Chondrocyte (in vitro differentiated cells): ENCODE measurements around the gene CEP164. TPM values are rescaled to one million over a fixed set of nuclear protein-coding genes. Genes with fewer than 3 reads are reported as not detected.

Experiments used
- DNase-seq: peaks from one replicate; pipeline ENCODE4 v3.0.0; 2021; ENCODE audit warnings: mixed read lengths, low spot score
- H3K27ac Mint-ChIP-seq: one replicate; pipeline ENCODE4 v1.8.0; 2021; ENCODE audit warnings: mild to moderate bottlenecking, moderate library complexity, mixed read lengths; ENCODE audit not compliant: unreplicated experiment
- H3K27me3 Mint-ChIP-seq: 2 replicates; pipeline ENCODE4 v1.8.0; 2021; ENCODE audit warnings: low read depth, mixed read lengths
- H3K36me3 Mint-ChIP-seq: 2 replicates; pipeline ENCODE4 v1.8.0; 2021; ENCODE audit warnings: low read depth, mixed read lengths
- H3K4me1 Mint-ChIP-seq: 2 replicates; pipeline ENCODE4 v1.8.0; 2021; ENCODE audit warnings: low read depth, mild to moderate bottlenecking, mixed read lengths
- H3K4me3 Mint-ChIP-seq: one replicate; pipeline ENCODE4 v1.8.0; 2021; ENCODE audit warnings: mild to moderate bottlenecking, moderate library complexity, mixed read lengths; ENCODE audit not compliant: unreplicated experiment
- H3K9me3 Mint-ChIP-seq: 2 replicates; pipeline ENCODE4 v1.8.0; 2021; ENCODE audit warnings: low read depth, mixed read lengths
- total RNA-seq: library from RNA; stranded (reverse); gene quantifications from 3 replicates; pipeline ENCODE4 v1.2.1, GENCODE V29; 2021
- TF ChIP-seq, protein P1 (sequence below): fragments of 200-600 bp; sonication (generic); IDR thresholded peaks from 2 replicates; pipeline ENCODE4 v1.5.0; 2021; ENCODE audit warnings: antibody characterized with exemption, mild to moderate bottlenecking, moderate library complexity

The CEP164 gene
- total RNA-seq, 1 donor from 2014 or later = 29.2 TPM

DNA sequence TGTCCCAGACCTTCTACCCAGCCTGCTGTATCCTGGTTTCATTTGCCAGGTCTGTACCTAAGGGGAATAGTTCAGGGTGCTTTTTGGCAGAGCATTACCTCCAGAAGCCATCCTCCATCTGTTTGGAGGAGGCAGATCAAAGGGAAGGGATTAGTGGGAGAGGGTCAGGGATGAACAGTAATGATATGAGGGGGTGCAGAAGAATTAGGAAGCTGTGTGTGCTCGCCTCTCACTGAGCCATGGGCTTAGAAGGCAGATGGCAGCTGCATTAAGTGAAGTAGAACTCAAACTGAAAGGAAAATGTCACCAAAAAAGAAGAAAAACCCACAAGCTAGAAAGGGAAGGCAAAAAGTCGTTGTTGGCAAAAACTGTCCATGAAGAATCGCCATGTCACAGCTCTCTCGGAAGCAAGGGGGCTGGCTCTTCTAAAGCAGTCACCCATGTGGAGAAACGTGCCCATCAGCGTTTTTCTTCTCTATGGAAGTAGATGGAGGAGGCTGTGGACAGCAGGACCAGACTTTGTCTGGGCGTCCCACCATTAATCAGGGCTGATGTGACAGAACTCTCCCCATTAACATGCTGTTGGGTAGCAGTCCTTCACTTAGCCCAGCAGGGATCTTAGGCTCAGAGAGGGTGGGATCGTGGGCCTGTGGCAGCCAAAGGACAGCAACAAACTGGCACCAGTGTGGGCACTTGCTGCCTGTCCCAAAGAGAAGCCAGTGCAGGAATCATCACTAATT, 46.8 kb downstream of the CEP164 start:
- H3K27ac Mint-ChIP-seq = no peak overlapping the region
- no peaks in the 10 kb centered on the region for H3K4me1 Mint-ChIP-seq
- TF ChIP-seq, protein P1, sequence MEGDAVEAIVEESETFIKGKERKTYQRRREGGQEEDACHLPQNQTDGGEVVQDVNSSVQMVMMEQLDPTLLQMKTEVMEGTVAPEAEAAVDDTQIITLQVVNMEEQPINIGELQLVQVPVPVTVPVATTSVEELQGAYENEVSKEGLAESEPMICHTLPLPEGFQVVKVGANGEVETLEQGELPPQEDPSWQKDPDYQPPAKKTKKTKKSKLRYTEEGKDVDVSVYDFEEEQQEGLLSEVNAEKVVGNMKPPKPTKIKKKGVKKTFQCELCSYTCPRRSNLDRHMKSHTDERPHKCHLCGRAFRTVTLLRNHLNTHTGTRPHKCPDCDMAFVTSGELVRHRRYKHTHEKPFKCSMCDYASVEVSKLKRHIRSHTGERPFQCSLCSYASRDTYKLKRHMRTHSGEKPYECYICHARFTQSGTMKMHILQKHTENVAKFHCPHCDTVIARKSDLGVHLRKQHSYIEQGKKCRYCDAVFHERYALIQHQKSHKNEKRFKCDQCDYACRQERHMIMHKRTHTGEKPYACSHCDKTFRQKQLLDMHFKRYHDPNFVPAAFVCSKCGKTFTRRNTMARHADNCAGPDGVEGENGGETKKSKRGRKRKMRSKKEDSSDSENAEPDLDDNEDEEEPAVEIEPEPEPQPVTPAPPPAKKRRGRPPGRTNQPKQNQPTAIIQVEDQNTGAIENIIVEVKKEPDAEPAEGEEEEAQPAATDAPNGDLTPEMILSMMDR = no peak
- no peak overlapping the region for H3K4me3 Mint-ChIP-seq
- H3K36me3 Mint-ChIP-seq = peaks cover 41% of the 10 kb centered on the region
- no peaks in the 10 kb centered on the region for H3K9me3 Mint-ChIP-seq
- no peaks in the 10 kb centered on the region for H3K27me3 Mint-ChIP-seq
- no peak for DNase-seq

DNA sequence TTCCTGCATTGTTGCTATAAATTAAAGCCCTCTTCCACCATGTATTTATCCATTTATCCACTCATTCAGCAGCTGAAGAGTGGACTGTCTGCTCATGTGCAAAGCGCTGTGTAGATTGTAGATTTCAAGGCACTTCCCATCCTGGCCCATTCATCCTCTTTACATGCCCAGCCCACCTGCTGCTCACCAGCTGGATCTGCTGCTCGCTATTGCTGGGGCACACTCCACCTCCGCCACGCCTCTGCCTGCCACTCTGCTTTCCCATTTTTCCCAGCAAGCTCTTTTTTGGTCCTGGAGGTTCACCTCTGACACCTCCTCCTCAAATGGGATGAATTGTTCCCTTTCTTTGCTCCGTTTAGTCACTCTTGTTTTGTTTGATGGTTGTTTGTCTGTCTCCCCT, 48.3 kb downstream of the CEP164 start:
- no peaks in the 10 kb centered on the region for H3K9me3 Mint-ChIP-seq
- TF ChIP-seq, protein P1 = no peak
- no peaks in the 10 kb centered on the region for H3K27me3 Mint-ChIP-seq
- no peak overlapping the region for H3K4me3 Mint-ChIP-seq
- H3K4me1 Mint-ChIP-seq = no peaks in the 10 kb centered on the region
- H3K27ac Mint-ChIP-seq = no peak overlapping the region
- DNase-seq = no peak
- H3K36me3 Mint-ChIP-seq = peaks cover 47% of the 10 kb centered on the region

DNA sequence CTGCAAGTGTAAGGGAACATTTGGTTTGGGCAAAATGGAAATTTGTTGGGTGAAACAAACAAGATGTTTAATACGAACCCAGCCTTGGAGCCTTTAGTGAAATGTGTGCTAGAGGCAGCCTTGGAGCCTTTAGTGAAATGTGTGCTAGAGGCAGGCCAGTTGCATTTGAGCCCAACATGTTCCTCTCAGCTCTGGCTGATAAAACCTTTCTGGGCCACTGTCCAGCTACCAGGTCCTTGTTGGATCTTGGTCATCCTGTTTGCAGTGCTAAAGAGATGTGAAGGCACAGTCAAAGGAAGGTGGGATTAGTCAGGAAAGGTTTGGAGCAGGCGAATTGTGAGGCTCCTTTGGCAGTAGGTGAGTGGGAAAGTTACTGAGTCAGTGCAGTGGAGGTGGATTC, 48.9 kb downstream of the CEP164 start:
- Mint-ChIP-seq H3K4me1 (no peaks in the 10 kb centered on the region), H3K36me3 (peaks cover 44% of the 10 kb centered on the region), H3K27ac (no peak overlapping the region), H3K9me3 (no peaks in the 10 kb centered on the region), H3K4me3 (no peak overlapping the region), H3K27me3 (no peaks in the 10 kb centered on the region)
- TF ChIP-seq, protein P1 = no peak
- no peak for DNase-seq

DNA sequence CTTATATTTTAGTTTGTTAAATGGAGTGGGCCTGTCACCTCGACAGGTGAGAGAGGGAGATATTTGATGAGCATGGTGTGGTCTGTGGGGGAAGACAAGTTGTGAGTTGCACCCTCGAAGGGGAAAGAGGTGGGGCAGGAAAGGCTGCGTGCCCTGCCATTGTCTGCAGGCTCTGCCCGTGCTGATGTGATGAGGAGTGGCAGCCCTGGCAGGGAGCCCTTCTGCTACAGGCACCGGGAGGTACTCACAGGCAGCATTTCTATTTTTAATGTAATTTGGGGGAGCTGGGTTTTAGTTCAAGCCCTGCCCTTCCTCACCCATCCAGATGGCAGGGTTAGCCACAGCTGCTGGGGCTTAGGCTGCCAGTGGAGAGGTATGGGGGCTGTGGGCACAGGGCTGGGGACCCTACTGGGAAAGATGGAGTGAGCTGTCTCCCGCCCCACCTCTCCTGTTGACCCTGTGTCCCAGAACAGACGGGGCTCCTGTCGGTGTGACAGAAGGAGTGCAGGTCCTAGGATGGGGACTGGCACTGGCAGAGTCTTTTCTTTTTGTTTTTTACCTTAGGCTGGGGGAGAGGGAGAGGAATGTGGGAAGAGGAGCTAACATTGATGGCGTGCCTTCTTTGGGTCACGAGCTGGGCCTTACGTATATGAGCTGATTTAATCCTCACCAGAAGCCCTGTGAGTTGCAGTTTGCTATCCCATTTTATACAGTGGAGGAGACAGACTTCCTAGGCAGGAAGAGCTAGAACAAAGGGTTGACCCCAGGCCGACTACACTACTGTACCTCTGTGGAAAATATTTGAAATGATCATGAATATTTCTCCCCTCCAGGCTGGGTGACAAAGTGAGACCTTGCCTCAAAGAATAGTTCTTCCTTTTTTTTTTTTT, 51.6 kb downstream of the CEP164 start:
- no peak for DNase-seq
- no peak overlapping the region for H3K27ac Mint-ChIP-seq
- H3K4me3 Mint-ChIP-seq = no peak overlapping the region
- no peaks in the 10 kb centered on the region for H3K9me3 Mint-ChIP-seq
- no peaks in the 10 kb centered on the region for H3K27me3 Mint-ChIP-seq
- peaks cover 36% of the 10 kb centered on the region for H3K36me3 Mint-ChIP-seq
- TF ChIP-seq, protein P1 = no peak
- H3K4me1 Mint-ChIP-seq = no peaks in the 10 kb centered on the region

DNA sequence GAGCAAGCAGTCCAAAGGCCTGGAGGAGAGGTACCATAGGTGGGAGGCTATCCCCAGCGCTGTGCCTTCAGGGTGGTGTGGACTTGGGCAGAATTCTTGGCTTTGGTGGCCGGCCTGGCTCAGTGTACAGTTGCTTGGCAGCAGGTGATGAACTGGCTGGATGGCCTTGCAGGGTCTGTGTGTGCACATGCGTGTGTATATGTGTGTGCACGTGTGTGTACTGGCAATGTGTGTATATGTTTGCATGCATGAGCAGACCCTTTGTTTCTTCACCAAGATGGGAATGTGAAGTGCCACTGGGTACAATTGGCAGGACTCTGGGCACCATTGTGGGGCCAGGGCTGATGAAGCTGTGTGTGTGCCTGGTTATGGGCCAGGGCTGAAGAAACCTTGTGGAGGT, 53.0 kb downstream of the CEP164 start:
- no peak for DNase-seq
- no peaks in the 10 kb centered on the region for H3K9me3 Mint-ChIP-seq
- no peaks in the 10 kb centered on the region for H3K4me1 Mint-ChIP-seq
- H3K27ac Mint-ChIP-seq = no peak overlapping the region
- no peak overlapping the region for H3K4me3 Mint-ChIP-seq
- TF ChIP-seq, protein P1 = no peak
- H3K36me3 Mint-ChIP-seq = peaks cover 30% of the 10 kb centered on the region
- no peaks in the 10 kb centered on the region for H3K27me3 Mint-ChIP-seq
